RWPE2 (cell line): ENCODE data around the gene PUS10.

ENCODE experiments used
- ATAC-seq: fragments of 200-7000 bp; cut with Tn5 transposase; 3 replicates; pipeline ENCODE4 v1.9.1; 2021; ENCODE audit warnings: low read depth
- DNase-seq: peaks from one replicate; pipeline ENCODE4 v3.0.0-alpha.2; 2020; ENCODE audit warnings: low spot score
- H3K27ac ChIP-seq: fragments of 450-650 bp; 2 replicates; pipeline ENCODE4 v1.5.1; 2017; ENCODE audit warnings: mild to moderate bottlenecking; ENCODE audit not compliant: poor library complexity, severe bottlenecking
- H3K27me3 ChIP-seq: fragments of 250-450 bp; sonication (Bioruptor Pico); 2 replicates; pipeline ENCODE4 v1.5.1; 2021; ENCODE audit warnings: mild to moderate bottlenecking, moderate library complexity; ENCODE audit not compliant: insufficient read depth, poor library complexity, severe bottlenecking
- H3K36me3 ChIP-seq: fragments of 250-450 bp; sonication (Bioruptor Pico); 2 replicates; pipeline ENCODE4 v1.5.1; 2020; ENCODE audit warnings: low read depth, mild to moderate bottlenecking, moderate library complexity
- H3K4me1 ChIP-seq: fragments of 250-450 bp; sonication (Bioruptor Pico); 2 replicates; pipeline ENCODE4 v1.5.1; 2021; ENCODE audit warnings: mild to moderate bottlenecking, moderate library complexity; ENCODE audit not compliant: insufficient read depth, poor library complexity, severe bottlenecking
- H3K4me3 ChIP-seq: fragments of 250-450 bp; sonication (Bioruptor Pico); 2 replicates; pipeline ENCODE4 v1.5.1; 2021; ENCODE audit warnings: mild to moderate bottlenecking, moderate library complexity; ENCODE audit not compliant: severe bottlenecking
- H3K9me3 ChIP-seq: fragments of 250-450 bp; sonication (Bioruptor Pico); 2 replicates; pipeline ENCODE4 v1.5.1; 2021; ENCODE audit warnings: mild to moderate bottlenecking, moderate library complexity; ENCODE audit not compliant: severe bottlenecking
- TF ChIP-seq, protein P1 (sequence below): fragments of 450-650 bp; IDR thresholded peaks from one replicate; pipeline ENCODE4 v1.5.1; 2017; ENCODE audit warnings: mild to moderate bottlenecking, moderate library complexity; ENCODE audit not compliant: poor library complexity, severe bottlenecking

Gene PUS10

DNA sequence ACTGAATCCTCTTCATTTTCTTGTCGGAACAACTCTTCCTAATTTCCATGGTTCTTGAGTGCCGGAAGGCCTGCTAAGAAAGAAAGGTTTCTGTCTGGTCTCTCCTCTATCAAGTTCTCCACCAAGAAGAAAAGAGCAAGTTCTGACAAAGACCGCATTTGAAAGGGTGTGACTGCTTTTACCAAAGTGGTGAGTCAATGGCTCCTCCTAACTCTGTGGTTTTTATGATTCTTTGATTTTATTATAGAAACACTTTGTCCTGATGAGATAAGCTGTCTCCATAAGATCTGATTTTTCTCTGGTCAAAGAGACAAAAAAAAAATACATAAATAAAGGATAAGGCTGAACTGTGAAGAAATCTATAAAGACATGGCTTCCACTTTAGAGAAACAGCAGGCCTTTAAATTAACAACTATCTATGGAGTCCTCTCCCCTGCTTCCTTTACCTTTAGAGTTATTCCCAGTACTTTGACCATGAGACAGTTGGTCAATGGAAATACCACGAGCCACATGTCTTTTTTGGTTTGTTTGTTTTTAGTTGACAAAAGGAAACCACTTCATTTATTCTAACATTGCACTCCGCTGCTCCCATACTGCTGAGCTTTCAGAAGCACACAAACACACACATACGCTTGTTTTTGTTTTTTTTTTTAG is 69.0 kb downstream of the PUS10 start:
- DNase-seq, result no peak
- peak; percentile 97 for ATAC-seq
- Histone ChIP-seq H3K4me1 (peaks cover 23% of the 10 kb centered on the region), H3K27me3 (no peaks in the 10 kb centered on the region), H3K27ac (peak overlapping the region; percentile 89), H3K4me3 (no peak overlapping the region), H3K9me3 (no peaks in the 10 kb centered on the region), H3K36me3 (no peaks in the 10 kb centered on the region)
- TF ChIP-seq, protein P1, sequence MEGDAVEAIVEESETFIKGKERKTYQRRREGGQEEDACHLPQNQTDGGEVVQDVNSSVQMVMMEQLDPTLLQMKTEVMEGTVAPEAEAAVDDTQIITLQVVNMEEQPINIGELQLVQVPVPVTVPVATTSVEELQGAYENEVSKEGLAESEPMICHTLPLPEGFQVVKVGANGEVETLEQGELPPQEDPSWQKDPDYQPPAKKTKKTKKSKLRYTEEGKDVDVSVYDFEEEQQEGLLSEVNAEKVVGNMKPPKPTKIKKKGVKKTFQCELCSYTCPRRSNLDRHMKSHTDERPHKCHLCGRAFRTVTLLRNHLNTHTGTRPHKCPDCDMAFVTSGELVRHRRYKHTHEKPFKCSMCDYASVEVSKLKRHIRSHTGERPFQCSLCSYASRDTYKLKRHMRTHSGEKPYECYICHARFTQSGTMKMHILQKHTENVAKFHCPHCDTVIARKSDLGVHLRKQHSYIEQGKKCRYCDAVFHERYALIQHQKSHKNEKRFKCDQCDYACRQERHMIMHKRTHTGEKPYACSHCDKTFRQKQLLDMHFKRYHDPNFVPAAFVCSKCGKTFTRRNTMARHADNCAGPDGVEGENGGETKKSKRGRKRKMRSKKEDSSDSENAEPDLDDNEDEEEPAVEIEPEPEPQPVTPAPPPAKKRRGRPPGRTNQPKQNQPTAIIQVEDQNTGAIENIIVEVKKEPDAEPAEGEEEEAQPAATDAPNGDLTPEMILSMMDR, result no peak

- no peak overlapping the region for H3K4me3 ChIP-seq
- TF ChIP-seq, protein P1, result no peak
- ATAC-seq, result no peak
- DNase-seq, result no peak
- H3K4me1 ChIP-seq, result peaks cover 23% of the 10 kb centered on the region
- H3K27me3 ChIP-seq, result no peaks in the 10 kb centered on the region
- H3K9me3 ChIP-seq, result no peaks in the 10 kb centered on the region
- no peaks in the 10 kb centered on the region for H3K36me3 ChIP-seq
- H3K27ac ChIP-seq, result peak overlapping the region; percentile 89
Observed at GRCh38 chr2:60948161-60948560, 69.9 kb downstream of the PUS10 start.

DNA sequence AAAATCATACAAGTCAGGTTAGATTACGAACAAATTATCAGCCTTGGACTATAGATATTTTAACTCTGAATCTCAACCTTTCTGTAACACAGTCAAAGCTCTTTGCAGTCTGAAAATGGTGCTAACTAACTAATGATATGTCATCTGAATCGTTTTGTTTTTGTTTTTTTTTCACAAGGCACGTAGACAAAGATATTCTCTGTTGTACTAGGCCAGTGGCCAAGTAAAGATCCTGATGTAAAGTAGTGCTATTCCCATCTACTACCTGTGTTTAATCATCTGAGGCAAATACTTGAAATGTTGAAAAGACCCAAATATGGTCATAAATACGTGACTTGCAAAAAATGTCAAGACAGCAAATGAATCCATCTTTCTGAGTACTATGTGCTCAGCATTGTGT is 71.0 kb downstream of the PUS10 start:
- DNase-seq, result no peak
- Histone ChIP-seq H3K4me3 (no peak overlapping the region), H3K27ac (peak overlapping the region; percentile 89), H3K9me3 (no peaks in the 10 kb centered on the region), H3K36me3 (no peaks in the 10 kb centered on the region; the same call in 1 of the 2 replicates), H3K4me1 (peaks cover 23% of the 10 kb centered on the region), H3K27me3 (no peaks in the 10 kb centered on the region)
- TF ChIP-seq, protein P1, result no peak
- ATAC-seq, result peak; percentile 24; the same call in 2 of the 3 replicates

DNA sequence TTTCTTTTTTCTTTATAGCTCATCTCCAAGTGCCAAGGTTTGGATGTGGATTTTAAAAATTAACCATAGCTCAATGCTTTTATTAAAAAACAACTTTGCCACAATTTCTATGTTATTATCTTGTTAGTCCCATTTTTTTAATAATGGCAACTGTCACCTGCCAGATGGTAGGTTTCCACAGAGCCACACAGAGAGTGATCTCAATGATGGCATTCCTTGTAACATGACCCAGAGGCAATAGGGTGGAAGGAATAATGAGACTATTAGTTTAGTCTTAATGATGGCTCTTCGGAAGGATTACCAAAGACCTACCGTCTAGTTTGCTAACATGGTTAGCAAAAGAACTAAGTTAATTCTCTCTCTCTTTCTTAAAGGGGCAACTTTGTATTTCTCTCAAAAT is 72.7 kb downstream of the PUS10 start:
- Histone ChIP-seq H3K9me3 (no peaks in the 10 kb centered on the region), H3K4me3 (no peak overlapping the region), H3K27me3 (no peaks in the 10 kb centered on the region), H3K27ac (no peak overlapping the region), H3K4me1 (peaks cover 23% of the 10 kb centered on the region), H3K36me3 (peaks cover 4% of the 10 kb centered on the region; the same call in 1 of the 2 replicates)
- DNase-seq, result no peak
- ATAC-seq, result no peak
- TF ChIP-seq, protein P1, result no peak

DNA sequence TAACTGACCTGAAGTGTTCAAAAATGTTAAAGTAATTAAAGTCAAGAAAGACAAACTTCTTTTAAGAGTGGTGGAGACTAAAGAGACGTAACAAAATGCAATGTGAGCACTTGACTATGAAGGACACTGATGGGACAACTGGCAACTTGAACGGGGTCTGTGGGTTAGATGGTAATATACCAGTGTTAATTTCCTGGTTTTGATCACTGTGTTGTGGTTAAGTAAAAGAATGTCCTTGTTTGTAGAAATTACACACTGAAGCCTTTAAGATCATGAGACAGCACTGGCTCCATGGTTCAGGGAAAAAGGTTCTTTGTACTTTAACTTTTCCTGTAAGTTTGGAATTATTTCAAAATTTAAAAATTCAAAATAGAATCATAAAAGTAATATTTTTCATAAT is 78.4 kb downstream of the PUS10 start:
- H3K27ac ChIP-seq, result no peak overlapping the region
- H3K4me3 ChIP-seq, result no peak overlapping the region
- no peaks in the 10 kb centered on the region for H3K4me1 ChIP-seq
- no peaks in the 10 kb centered on the region for H3K9me3 ChIP-seq
- TF ChIP-seq, protein P1, result no peak
- H3K36me3 ChIP-seq, result peaks cover 6% of the 10 kb centered on the region
- ATAC-seq, result no peak
- no peak for DNase-seq
- H3K27me3 ChIP-seq, result no peaks in the 10 kb centered on the region
